HepG2 (cell line): ENCODE data around the gene SETD2. TPM values are rescaled to one million over a fixed set of nuclear protein-coding genes. Genes with fewer than 3 reads are reported as not detected.

ENCODE experiments used
- ATRX ChIP-seq: sonication (generic); formaldehyde crosslinking; IDR thresholded peaks from 2 replicates; pipeline ENCODE4 v1.4.0; 2020; ENCODE audit warnings: missing genetic modification reagents, borderline replicate concordance
- DR1 ChIP-seq: sonication (generic); formaldehyde crosslinking; IDR thresholded peaks from 2 replicates; pipeline ENCODE4 v1.8.0; 2021; ENCODE audit warnings: mild to moderate bottlenecking, missing genetic modification reagents, inconsistent platforms
- FOSL1 ChIP-seq: sonication (generic); formaldehyde crosslinking; IDR thresholded peaks from 2 replicates; pipeline ENCODE4 v1.9.0; 2021; ENCODE audit warnings: missing genetic modification reagents, borderline replicate concordance
- FOSL2 ChIP-seq: sonication (generic); formaldehyde crosslinking; IDR thresholded peaks from 2 replicates; pipeline ENCODE4 v1.4.0; 2020; ENCODE audit warnings: missing genetic modification reagents
- HNF4A ChIP-seq: sonication (generic); formaldehyde crosslinking; IDR thresholded peaks from 2 replicates; pipeline ENCODE4 v1.4.0; 2020; ENCODE audit warnings: missing genetic modification reagents
- HNRNPUL1 ChIP-seq: fragments of 200-400 bp; formaldehyde crosslinking; IDR thresholded peaks from 2 replicates; pipeline ENCODE4 v1.6.1; 2017; ENCODE audit warnings: low read depth, mild to moderate bottlenecking, low read length, moderate library complexity
- MEIS1 ChIP-seq: sonication (generic); formaldehyde crosslinking; IDR thresholded peaks from 2 replicates; pipeline ENCODE4 v1.9.0; 2021; ENCODE audit warnings: mild to moderate bottlenecking, missing genetic modification reagents, moderate library complexity, borderline replicate concordance
- MNT ChIP-seq: fragments of 450-650 bp; IDR thresholded peaks from 2 replicates; pipeline ENCODE4 v1.6.1; 2016
- STAG1 ChIP-seq: sonication (generic); formaldehyde crosslinking; IDR thresholded peaks from 2 replicates; pipeline ENCODE4 v1.4.0; 2020; ENCODE audit warnings: missing genetic modification reagents
- XBP1 ChIP-seq: sonication (generic); formaldehyde crosslinking; IDR thresholded peaks from 2 replicates; pipeline ENCODE4 v1.5.0; 2020; ENCODE audit warnings: missing genetic modification reagents
- ZNF101 ChIP-seq: sonication (generic); formaldehyde crosslinking; IDR thresholded peaks from 2 replicates; pipeline ENCODE4 v1.4.0; 2020; ENCODE audit warnings: mild to moderate bottlenecking, low read depth, missing genetic modification reagents, borderline replicate concordance
- ZNF138 ChIP-seq: sonication (generic); formaldehyde crosslinking; IDR thresholded peaks from 2 replicates; pipeline ENCODE4 v1.5.0; 2020; ENCODE audit warnings: mild to moderate bottlenecking, low read depth, missing genetic modification reagents
- ZNF343 ChIP-seq: sonication (generic); formaldehyde crosslinking; IDR thresholded peaks from 2 replicates; pipeline ENCODE4 v1.4.0; 2020; ENCODE audit warnings: mild to moderate bottlenecking, missing genetic modification reagents
- ZNF619 ChIP-seq: sonication (generic); formaldehyde crosslinking; IDR thresholded peaks from 2 replicates; pipeline ENCODE4 v1.4.0; 2020; ENCODE audit warnings: mild to moderate bottlenecking, missing genetic modification reagents
- ZNF75D ChIP-seq: sonication (generic); formaldehyde crosslinking; IDR thresholded peaks from 2 replicates; pipeline ENCODE4 v1.8.1; 2023; ENCODE audit warnings: missing genetic modification reagents, mild to moderate bottlenecking, borderline replicate concordance
- ZNF841 ChIP-seq: sonication (generic); formaldehyde crosslinking; IDR thresholded peaks from 2 replicates; pipeline ENCODE4 v1.8.1; 2023; ENCODE audit warnings: missing genetic modification reagents, borderline replicate concordance
- polyA plus RNA-seq, 8 experiments: library from polyadenylated mRNA; depleted of rRNA in 3 of 8; stranded (reverse) in 7 of 8; unstranded in 1 of 8; fragments of >200 nt; fragmentation: Illumina TruSeq in 4 of 8; extraction: Trizol in 4 of 8; gene quantifications; 2 replicates each; pipeline versions ENCODE4 v1.2.1 to v1.2.3, GENCODE V29; 2011 to 2016; ENCODE audit warnings: low read depth in 4 of 8, missing spikeins in 1 of 8, mixed read lengths in 1 of 8; ENCODE audit not compliant: insufficient read depth in 1 of 8
- total RNA-seq, 5 experiments: library from RNA; depleted of rRNA; stranded (reverse); fragments of >200 nt; fragmentation: Illumina TruSeq; extraction: Trizol; gene quantifications; 2 replicates each; pipeline ENCODE4 v1.2.3, GENCODE V29; 2016; ENCODE audit warnings: low read depth in 1 of 5
- TF ChIP-seq, protein P1 (sequence below): sonication (generic); formaldehyde crosslinking; conservative IDR thresholded peaks from 2 replicates; pipeline ENCODE4 v1.4.0; 2020; ENCODE audit warnings: mild to moderate bottlenecking, missing genetic modification reagents, moderate library complexity
- TF ChIP-seq, protein P2 (sequence below): sonication (generic); formaldehyde crosslinking; IDR thresholded peaks from 2 replicates; pipeline ENCODE4 v1.4.0; 2020; ENCODE audit warnings: missing genetic modification reagents
- TF ChIP-seq, protein P3 (sequence below): IDR thresholded peaks from 2 replicates; pipeline ENCODE4 v1.6.1; 2016

Gene SETD2
- total and polyA plus RNA-seq, 2 of the 13 experiments (the other 11 are each of a cell fraction or from before 2014, with no cell fraction given): 14.2 to 24.2 TPM

GRCh38 chr3:46978985-46979944 lies 184.6 kb downstream of the SETD2 start, which contains the start of gene NBEAL2 (continued):
- TF ChIP-seq, protein P1, sequence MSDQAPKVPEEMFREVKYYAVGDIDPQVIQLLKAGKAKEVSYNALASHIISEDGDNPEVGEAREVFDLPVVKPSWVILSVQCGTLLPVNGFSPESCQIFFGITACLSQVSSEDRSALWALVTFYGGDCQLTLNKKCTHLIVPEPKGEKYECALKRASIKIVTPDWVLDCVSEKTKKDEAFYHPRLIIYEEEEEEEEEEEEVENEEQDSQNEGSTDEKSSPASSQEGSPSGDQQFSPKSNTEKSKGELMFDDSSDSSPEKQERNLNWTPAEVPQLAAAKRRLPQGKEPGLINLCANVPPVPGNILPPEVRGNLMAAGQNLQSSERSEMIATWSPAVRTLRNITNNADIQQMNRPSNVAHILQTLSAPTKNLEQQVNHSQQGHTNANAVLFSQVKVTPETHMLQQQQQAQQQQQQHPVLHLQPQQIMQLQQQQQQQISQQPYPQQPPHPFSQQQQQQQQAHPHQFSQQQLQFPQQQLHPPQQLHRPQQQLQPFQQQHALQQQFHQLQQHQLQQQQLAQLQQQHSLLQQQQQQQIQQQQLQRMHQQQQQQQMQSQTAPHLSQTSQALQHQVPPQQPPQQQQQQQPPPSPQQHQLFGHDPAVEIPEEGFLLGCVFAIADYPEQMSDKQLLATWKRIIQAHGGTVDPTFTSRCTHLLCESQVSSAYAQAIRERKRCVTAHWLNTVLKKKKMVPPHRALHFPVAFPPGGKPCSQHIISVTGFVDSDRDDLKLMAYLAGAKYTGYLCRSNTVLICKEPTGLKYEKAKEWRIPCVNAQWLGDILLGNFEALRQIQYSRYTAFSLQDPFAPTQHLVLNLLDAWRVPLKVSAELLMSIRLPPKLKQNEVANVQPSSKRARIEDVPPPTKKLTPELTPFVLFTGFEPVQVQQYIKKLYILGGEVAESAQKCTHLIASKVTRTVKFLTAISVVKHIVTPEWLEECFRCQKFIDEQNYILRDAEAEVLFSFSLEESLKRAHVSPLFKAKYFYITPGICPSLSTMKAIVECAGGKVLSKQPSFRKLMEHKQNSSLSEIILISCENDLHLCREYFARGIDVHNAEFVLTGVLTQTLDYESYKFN (CRISPR knock-in tag): peak; percentile 27; the same call in 1 of the 2 replicates
- TF ChIP-seq ZNF101 (CRISPR knock-in tag) (no peak), HNF4A (CRISPR knock-in tag) (no peak), DR1 (peak; percentile 37; the same call in 1 of the 2 replicates), XBP1 (CRISPR knock-in tag) (no peak), HNRNPUL1 (no peak), ZNF619 (no peak), ZNF75D (CRISPR knock-in tag) (no peak), ZNF138 (CRISPR knock-in tag) (no peak), STAG1 (CRISPR knock-in tag) (no peak), ZNF841 (no peak), ZNF343 (CRISPR knock-in tag) (no peak), MNT (no peak), FOSL1 (CRISPR knock-in tag) (no peak), FOSL2 (CRISPR knock-in tag) (no peak; the same call in 1 of the 2 replicates), ATRX (CRISPR knock-in tag) (no peak), MEIS1 (CRISPR knock-in tag) (no peak)
- TF ChIP-seq, protein P2, sequence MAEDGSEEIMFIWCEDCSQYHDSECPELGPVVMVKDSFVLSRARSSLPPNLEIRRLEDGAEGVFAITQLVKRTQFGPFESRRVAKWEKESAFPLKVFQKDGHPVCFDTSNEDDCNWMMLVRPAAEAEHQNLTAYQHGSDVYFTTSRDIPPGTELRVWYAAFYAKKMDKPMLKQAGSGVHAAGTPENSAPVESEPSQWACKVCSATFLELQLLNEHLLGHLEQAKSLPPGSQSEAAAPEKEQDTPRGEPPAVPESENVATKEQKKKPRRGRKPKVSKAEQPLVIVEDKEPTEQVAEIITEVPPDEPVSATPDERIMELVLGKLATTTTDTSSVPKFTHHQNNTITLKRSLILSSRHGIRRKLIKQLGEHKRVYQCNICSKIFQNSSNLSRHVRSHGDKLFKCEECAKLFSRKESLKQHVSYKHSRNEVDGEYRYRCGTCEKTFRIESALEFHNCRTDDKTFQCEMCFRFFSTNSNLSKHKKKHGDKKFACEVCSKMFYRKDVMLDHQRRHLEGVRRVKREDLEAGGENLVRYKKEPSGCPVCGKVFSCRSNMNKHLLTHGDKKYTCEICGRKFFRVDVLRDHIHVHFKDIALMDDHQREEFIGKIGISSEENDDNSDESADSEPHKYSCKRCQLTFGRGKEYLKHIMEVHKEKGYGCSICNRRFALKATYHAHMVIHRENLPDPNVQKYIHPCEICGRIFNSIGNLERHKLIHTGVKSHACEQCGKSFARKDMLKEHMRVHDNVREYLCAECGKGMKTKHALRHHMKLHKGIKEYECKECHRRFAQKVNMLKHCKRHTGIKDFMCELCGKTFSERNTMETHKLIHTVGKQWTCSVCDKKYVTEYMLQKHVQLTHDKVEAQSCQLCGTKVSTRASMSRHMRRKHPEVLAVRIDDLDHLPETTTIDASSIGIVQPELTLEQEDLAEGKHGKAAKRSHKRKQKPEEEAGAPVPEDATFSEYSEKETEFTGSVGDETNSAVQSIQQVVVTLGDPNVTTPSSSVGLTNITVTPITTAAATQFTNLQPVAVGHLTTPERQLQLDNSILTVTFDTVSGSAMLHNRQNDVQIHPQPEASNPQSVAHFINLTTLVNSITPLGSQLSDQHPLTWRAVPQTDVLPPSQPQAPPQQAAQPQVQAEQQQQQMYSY (CRISPR knock-in tag): no peak
- TF ChIP-seq, protein P3, sequence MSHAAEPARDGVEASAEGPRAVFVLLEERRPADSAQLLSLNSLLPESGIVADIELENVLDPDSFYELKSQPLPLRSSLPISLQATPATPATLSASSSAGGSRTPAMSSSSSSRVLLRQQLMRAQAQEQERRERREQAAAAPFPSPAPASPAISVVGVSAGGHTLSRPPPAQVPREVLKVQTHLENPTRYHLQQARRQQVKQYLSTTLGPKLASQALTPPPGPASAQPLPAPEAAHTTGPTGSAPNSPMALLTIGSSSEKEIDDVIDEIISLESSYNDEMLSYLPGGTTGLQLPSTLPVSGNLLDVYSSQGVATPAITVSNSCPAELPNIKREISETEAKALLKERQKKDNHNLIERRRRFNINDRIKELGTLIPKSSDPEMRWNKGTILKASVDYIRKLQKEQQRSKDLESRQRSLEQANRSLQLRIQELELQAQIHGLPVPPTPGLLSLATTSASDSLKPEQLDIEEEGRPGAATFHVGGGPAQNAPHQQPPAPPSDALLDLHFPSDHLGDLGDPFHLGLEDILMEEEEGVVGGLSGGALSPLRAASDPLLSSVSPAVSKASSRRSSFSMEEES: 0 out of 2 replicates have a peak, but pooled peaks have one; percentile 26
